ENCODE measurements around the gene EVC.
A peak's percentile ranks its signal among the peaks of the same experiment; 100 is the strongest.

EVC gene

GRCh38 chr4:5802565-5802964, 91.6 kb downstream of the EVC start:
- H3K4me3 ChIP-seq (replicated peaks; ENCODE audit: low read depth, low read length), result no peak overlapping the region
- no peak for DNase-seq (ENCODE audit: low read depth)
- TF ChIP-seq CTCF (IDR thresholded peaks at IDR 0.05; ENCODE audit: low read length, missing control alignments), result no peak

- no peak for DNase-seq (ENCODE audit: low read depth)
- no peak overlapping the region for H3K4me3 ChIP-seq (replicated peaks; ENCODE audit: low read depth, low read length)
- no peak for TF ChIP-seq CTCF (IDR thresholded peaks at IDR 0.05; ENCODE audit: low read length, missing control alignments)
Measured at GRCh38 chr4:5804656-5805055, 93.7 kb downstream of the EVC start.

- no peak overlapping the region for H3K4me3 ChIP-seq (replicated peaks; ENCODE audit: low read depth, low read length)
- TF ChIP-seq CTCF (IDR thresholded peaks at IDR 0.05; ENCODE audit: low read length, missing control alignments), result no peak
- DNase-seq (ENCODE audit: low read depth), result no peak
Measured at GRCh38 chr4:5805270-5805669, 94.3 kb downstream of the EVC start.

GRCh38 chr4:5808081-5808741, 97.2 kb downstream of the EVC start:
- DNase-seq (ENCODE audit: low read depth), result peak; percentile 31
- TF ChIP-seq CTCF (IDR thresholded peaks at IDR 0.05; ENCODE audit: low read length, missing control alignments), result no peak
- no peak overlapping the region for H3K4me3 ChIP-seq (replicated peaks; ENCODE audit: low read depth, low read length)

GRCh38 chr4:5809216-5809776, 98.3 kb downstream of the EVC start:
- H3K4me3 ChIP-seq (replicated peaks; ENCODE audit: low read depth, low read length), result no peak overlapping the region
- no peak for TF ChIP-seq CTCF (IDR thresholded peaks at IDR 0.05; ENCODE audit: low read length, missing control alignments)
- DNase-seq (ENCODE audit: low read depth), result no peak

GRCh38 chr4:5810151-5810550, 99.2 kb downstream of the EVC start:
- TF ChIP-seq CTCF (IDR thresholded peaks at IDR 0.05; ENCODE audit: low read length, missing control alignments), result no peak
- no peak for DNase-seq (ENCODE audit: low read depth)
- H3K4me3 ChIP-seq (replicated peaks; ENCODE audit: low read depth, low read length), result no peak overlapping the region

Data from fibroblast of pulmonary artery (primary cell).